Head of caudate nucleus (tissue), 42 donors: ENCODE data around the gene ALDH3B2.
"Not testable (repeated sequence)": the region's sequence is repeated elsewhere in the genome, so short reads cannot be mapped to it uniquely, and the experiment has no call there.

Experiments used
- DNase-seq, 42 donors: peaks; one replicate each; pipeline versions ENCODE4 v3.0.0 to v3.0.0-alpha.2; 2020 to 2021; ENCODE audit warnings: mixed read lengths in 7 of 42
- intact Hi-C: fragments of 100-400 bp; cut with DNase I; formaldehyde crosslinking; loops from one replicate; pipeline ENCODE4 v1.15.0; 2022

ALDH3B2 gene, protein sequence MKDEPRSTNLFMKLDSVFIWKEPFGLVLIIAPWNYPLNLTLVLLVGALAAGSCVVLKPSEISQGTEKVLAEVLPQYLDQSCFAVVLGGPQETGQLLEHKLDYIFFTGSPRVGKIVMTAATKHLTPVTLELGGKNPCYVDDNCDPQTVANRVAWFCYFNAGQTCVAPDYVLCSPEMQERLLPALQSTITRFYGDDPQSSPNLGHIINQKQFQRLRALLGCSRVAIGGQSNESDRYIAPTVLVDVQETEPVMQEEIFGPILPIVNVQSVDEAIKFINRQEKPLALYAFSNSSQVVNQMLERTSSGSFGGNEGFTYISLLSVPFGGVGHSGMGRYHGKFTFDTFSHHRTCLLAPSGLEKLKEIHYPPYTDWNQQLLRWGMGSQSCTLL

DNA sequence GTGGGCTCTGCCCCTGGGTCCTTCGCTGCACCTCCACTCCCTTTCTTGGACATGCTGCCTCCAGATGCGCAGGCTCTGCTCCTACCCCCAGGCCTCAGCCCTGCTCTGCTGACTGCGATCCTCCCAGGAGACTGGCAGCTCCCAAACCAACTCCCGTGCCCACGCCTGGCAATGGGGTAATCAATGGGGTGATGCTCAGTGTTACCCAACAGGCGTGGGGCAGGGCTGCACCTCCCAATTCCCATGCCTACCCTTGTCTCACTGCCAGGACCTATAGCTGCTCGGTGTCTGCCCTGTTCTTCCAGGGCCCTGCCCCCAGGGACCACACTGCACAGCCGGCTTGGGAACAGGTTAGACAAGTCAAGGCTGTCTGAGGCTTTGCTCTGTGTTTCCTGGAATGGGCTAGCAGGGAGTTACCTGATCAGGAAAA lies at the start of gene ALDH3B2:
TSS of gene ALDH3B2 (minus strand) at position 182 of the 430 bp plus-strand sequence. CDS start 7,688 bp downstream, outside the sequence.
- intact Hi-C loops = no loop called here
- no peak for DNase-seq

- DNase-seq, intact Hi-C loops: not testable (repeated sequence)
Observed at GRCh38 chr11:67723036-67723435, 48.6 kb upstream of the ALDH3B2 start.

- DNase-seq, intact Hi-C loops: not testable (repeated sequence)
Observed at GRCh38 chr11:67716226-67716625, 41.8 kb upstream of the ALDH3B2 start.

DNA sequence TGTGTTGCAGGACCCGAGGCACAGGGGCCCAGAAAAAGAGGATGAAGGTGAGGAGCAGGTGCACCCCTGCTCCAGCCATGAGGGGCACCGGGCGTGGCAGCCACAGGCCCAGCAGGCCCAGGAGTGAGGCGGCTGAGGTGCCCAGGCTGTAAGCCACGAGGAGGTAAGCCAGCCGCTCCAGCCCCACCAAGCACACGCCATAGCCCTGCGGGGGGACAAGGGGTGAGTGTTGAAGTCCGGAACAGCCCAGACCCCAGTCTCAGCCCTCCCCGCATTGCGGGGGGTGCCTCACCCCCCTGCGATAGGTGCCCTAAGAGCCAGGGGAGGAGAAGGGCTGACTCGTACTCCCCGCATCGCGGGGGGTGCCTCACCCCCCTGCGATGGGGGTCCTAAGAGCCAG lies 41.4 kb upstream of the ALDH3B2 start:
- intact Hi-C loops, DNase-seq: not testable (repeated sequence)

GRCh38 chr11:67713892-67714509 lies 39.6 kb upstream of the ALDH3B2 start:
- DNase-seq = peak in 40 of 42 donors; percentile 18 to 74 (median 44)
- intact Hi-C loops = not testable (repeated sequence)

DNA sequence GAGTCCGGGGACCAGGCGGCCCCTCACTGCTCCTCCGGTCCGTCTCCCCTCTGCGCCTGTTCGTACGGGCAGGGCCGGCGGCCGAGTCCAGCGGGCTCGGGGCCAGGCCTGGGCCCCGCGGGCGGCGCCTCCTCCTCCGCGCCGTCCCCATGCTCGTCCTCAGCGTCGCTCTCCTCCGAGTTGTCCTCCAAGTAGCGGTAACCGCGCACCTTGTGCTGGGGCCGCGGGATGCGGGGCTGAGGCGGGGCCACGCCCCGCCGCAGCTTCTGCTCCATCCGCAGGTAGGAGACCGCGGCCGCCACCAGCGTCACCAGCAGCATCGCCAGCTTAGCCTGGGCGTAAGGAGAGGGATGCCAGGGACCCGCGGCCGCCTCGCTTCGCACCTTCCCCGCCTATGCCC lies 37.3 kb upstream of the ALDH3B2 start:
- DNase-seq, intact Hi-C loops: not testable (repeated sequence)

DNA sequence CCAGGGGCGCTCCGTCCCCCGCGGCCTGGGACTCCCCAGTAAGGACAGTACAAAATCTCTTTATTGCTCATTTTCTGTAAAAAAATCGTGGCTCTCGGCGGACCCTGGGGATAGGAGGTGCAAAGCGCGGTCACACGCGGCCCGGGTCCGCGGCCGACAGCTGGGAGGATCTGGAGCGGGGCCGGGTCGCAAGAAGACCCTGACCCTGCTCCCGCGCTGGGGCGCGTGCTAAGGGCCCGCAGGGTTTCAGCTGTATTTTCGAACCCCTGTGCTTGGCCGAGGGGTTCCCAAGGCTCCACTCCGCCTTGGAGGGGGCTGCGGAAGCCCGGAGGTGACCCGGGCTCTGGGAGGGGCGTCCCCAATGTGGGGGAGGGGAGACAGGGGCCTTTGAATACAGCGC lies 36.8 kb upstream of the ALDH3B2 start:
- intact Hi-C loops, DNase-seq: not testable (repeated sequence)

- intact Hi-C loops, DNase-seq: not testable (repeated sequence)
Observed at GRCh38 chr11:67709806-67710205, 35.4 kb upstream of the ALDH3B2 start.

DNA sequence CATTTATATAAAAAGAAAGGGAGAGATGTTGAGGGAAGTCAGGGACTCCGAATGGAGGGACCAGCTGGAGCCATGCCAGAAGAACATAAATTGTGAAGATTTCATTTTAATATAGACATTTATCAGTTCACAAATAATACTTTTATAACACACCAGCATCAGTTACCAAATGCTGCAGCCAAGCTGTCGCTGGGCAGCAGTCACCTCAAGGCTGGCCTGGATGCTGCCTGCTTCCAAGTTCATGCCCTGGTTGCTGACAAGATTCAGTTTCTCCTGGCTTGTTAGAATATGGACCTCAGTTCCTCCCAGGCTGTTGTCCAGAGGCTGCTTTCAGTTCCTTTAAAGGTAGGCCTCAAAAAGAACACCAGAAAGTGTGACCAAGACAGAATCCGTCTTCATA lies 30.8 kb upstream of the ALDH3B2 start:
- peak in 1 of 42 donors; percentile 1 for DNase-seq
- intact Hi-C loops = no loop called here

GRCh38 chr11:67704524-67704923 lies 30.1 kb upstream of the ALDH3B2 start:
- no peak for DNase-seq
- intact Hi-C loops = no loop called here

DNA sequence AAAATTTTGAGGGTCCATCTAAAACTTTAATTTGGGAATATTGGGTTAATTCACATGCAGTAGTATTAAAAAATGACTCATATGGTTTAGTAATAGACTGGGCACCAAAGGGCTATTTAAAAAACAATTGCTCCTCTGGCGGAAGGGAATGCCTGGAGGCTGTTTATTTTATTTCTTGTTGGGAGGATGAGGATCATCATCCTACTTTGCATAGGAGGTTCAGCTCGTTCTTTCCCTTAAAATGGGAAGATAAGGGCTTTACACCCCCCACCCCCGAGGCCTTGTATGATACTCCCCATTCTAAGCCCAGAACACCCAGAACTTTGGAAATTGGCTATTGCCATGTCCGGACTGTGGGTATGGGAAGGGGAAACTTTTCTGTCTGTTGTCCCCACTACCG lies 29.3 kb upstream of the ALDH3B2 start:
- intact Hi-C loops, DNase-seq: not testable (repeated sequence)

- intact Hi-C loops = no loop called here
- DNase-seq = no peak
Observed at GRCh38 chr11:67700548-67701262, 26.3 kb upstream of the ALDH3B2 start.

DNA sequence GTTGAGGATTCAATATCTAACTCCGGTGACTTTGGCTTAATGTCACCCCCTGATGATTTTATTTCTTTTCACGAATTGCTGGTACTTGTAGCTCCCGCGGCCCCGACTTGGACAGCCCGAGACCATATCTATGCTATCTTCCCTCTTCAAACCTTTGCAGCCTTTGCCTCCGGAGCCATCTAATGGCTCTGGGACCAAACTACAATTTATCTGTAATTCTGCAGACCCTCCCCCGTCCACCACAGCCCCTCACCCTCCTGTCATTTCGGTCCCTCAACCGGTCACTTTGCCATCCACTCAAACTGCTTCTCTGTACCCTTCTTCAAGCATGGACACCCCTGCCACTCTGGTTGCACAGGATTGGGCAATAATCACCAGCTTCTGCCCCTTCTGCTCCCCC lies 25.7 kb upstream of the ALDH3B2 start:
- intact Hi-C loops = no loop called here
- DNase-seq = no peak

- intact Hi-C loops = no loop called here
- no peak for DNase-seq
Observed at GRCh38 chr11:67699521-67699920, 25.1 kb upstream of the ALDH3B2 start.

GRCh38 chr11:67698247-67698646 lies 23.8 kb upstream of the ALDH3B2 start:
- intact Hi-C loops = no loop called here
- DNase-seq = no peak

GRCh38 chr11:67697846-67698245 lies 23.4 kb upstream of the ALDH3B2 start:
- intact Hi-C loops = no loop called here
- DNase-seq = no peak

GRCh38 chr11:67696998-67697397 lies 22.6 kb upstream of the ALDH3B2 start:
- DNase-seq = no peak
- intact Hi-C loops = no loop called here

- DNase-seq = no peak
- intact Hi-C loops = no loop called here
Observed at GRCh38 chr11:67695606-67696005, 21.2 kb upstream of the ALDH3B2 start.

DNA sequence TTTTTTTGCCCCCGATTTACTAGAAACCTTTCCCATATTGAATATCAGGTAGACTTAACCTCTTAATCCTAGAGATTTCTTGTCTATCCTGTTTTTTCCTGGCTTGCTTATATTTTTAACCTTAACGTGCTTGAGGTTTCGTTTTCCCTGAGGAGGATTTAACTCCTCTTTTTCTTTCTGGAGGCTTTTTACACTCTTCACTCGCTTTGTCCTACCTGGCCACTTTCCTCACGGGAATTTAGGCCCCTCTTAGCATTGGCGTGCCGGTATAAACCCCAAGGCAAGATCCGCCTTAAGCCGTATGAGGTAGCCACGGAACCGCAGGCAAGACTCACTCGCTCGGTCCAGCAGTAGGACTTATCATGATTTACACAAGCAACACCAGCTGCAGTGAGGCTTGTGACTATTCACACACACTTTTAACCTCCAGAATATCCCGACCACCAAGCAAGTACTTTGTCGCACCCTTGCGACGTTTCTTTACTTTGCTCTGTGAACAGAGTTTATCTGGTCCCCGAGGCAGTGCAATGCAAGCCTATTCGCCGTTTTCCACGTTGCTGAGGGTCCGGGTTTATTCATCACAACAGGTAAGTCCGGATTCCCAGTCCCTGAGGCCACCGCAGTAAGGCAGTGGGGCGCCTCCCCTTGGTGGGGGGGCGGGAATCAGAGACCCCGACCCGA lies 20.6 kb upstream of the ALDH3B2 start:
- intact Hi-C loops = no loop called here
- DNase-seq = no peak
